GM15510 (cell line): ENCODE results near the gene DHRS3.

Experiments used
- POLR2A ChIP-seq: IDR thresholded peaks from 3 replicates; pipeline ENCODE4 v1.6.1; 2011; ENCODE audit warnings: borderline replicate concordance; ENCODE audit not compliant: insufficient read length; ENCODE audit errors: extremely low read depth

DHRS3 gene

DNA sequence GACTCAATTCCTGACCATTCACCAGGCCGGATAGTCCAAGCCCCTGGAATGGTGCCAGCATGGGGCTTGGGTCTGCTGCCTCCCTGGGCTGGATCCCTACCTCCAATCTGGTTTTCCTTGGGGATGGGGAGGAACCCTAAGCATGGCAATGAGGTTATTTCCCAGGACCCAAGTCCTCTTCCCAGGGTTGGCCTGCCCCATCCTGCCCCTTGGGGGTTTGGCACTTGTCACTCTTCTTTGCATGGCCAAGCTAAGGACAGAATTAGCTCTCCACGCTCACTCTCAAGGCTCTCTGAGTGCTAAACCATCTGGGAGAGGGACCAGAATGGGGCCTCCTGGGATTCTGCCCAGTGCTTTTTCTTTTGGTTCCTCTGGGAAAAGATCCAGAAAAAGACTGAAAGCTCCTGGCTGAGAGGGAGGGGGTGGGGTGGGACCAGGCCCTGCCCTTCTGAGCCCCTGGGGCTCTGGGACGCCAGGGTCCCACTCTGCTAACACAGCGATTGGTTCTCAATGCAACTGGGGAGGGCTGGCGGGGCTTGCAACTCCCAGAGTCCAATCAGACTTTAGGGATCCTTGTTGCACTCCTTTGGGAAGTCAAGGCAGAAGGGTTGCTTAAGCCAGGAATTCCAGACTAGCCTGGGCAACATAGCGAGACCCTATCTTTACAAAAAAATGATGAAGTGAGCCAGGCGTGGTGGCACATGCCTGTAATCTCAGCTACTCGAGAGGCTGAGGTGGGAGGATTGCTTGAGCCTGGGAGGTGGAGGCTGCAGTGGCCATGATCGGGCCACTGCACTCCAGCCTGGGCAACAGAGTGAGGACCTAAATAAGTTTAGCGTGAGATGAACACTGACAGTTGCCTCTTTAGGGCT lies 52.7 kb downstream of the DHRS3 start:
- no peak for TF ChIP-seq POLR2A

DNA sequence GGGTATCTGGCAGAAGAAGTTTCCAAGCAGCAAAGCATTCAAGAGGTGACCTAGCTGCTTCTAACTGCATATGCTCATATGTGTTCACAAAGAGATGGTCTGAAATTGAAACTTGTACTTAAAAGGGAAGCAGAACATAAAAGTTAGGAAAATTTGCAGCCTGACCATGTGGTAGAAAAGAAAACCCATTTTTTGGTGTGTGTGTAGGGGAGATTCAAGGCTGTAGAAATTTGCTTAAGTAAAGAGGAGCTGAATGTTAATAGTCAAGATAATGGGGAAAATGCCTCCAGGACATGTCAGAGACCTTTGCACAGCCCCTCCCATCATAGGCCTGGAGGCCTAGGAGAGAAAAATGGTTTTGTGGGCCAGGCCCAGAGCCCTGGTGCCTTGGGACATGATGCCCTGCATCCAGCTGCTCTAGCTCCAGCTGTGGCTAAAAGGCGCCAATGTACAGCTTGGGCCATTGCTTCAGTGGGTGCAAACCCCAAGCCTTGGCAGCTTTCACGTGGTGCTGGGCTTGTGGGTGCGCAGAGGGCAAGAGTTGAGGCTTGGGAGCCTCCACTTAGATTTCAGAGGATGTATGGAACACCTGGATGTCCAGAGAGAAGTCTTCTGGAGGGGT lies 54.9 kb downstream of the DHRS3 start:
- TF ChIP-seq POLR2A: no peak

DNA sequence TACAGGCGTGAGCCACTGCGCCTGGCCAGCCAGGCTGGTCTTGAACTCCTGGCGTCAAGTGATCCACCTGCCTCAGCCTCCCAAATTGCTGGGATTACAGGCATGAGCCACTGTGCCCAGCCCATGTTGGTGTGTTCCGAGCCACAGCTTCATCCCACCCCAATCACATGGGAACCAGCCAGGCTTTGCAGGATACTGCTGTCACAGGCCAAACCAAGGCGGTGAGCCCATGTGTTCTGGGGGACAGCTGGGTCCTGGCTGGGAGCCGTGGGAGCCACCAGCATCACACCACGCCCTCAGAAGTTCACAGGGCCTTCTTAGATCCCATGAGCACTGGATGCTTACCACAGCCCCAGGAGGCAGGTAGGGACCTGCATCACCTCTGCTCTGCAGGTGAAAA lies 56.9 kb downstream of the DHRS3 start:
- no peak for TF ChIP-seq POLR2A

DNA sequence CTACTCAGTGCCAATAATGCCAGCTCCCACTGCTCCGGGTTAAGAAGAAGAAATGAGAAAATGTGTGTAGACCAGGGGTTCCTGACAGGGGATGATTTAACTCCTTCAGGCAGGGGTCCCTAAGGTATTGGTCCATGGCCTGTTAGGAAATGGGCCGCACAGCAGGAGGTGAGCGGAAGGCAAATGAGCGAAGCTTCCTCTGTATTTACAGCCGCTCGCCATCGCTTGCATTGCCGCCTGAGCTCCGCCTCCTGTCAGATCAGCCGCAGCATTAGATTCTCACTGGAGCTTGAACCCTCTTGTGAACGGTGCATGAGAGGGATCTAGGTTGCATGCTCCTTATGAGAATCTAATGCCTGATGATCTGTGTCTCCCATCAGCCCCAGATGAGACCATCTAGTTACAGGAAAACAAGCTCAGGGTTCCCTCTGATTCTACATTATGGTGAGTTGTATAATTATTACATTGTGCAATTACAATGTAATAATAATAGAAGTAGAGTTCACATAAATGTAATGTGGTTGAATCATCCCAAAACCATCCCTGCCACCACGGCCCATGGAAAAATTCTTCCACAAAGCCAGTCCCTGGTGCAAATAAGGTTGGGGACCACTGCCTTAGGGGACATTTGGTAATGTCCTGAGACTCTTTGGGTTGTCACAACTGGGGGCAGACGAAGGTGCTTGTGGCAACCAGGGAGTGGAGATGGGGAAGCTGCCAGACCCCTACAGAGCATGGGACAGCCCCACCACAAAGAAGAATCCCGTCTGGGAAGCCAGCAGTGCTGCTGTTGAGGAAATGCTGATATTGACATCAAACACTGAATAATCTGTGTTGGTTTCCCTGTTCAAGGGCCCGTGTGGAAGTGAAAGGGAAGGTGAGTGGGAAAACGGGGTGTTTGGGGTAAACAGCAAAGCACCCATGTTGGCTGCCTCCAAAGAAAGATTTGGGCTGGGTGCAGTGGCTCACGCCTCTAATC lies 60.8 kb downstream of the DHRS3 start:
- TF ChIP-seq POLR2A: no peak

DNA sequence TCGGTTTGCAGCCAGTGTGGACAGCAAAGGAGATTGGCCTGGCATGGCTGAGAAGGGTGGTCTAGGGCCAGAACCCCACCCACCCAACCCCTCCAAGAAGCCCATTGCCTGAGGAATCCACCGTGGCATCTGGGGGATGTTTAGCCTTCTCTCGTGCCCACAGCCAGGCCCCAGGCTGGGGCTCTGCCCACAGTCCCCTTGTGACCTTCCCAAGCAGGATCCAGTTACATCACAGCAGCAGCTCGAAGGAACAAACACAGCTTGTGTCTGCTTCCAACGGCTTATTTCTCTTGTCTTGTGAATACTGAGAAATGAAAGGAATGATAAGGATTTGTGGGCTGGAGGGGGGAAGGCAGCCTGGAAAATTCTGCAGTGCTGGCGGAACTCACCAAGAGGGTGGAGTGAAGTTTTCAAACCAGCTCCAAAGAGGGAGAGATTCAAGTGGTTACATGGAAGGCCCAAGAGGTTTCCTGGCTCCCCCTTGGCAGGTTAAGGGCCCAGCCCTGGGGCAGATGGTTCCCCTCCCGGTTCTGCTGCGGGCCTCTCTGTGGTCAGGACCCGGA lies 61.6 kb downstream of the DHRS3 start:
- TF ChIP-seq POLR2A: no peak

DNA sequence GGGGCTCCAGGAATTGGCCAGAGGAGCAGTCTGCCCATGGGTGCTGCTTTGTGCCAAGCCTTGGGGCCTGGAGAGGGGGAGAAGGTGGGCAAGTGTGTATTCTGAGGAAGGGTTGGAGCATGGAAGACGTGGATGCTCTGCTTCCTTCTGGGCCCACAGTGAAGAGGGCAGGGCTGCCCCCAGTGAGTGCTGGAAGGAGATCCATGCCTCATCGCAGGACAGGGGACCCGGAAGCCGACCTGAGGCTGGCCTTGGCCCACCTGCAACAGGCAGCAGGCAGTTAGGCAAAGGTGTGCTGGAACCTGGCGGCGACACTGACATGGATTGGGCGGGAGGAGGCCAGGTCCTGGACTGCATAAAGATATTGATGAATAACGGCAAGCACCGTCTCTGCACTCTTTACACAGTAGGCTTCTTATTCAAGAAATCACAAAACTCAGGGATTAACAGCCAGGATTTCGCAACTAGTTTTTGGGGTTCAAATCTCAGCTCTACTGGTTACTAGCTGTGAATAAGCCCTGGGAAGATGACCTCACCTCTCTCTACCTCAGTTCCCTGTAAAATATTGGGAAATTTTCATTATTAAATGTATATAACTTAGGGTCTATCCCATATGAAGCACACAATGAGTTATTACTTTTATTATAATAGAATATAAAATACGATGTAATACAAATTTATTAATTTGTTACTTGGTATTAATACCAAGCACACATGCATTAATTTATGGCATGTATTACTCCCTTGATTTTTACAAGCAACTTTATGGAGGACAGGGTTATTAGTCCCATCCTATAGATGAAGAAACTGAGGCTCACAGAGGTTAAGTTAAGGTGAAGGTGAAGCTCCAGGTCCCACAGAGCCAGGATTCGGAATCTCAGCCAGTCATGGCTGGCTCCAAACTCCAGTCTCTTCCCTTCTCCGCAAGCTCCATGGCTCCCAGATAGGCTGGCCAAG lies 62.3 kb downstream of the DHRS3 start:
- no peak for TF ChIP-seq POLR2A

DNA sequence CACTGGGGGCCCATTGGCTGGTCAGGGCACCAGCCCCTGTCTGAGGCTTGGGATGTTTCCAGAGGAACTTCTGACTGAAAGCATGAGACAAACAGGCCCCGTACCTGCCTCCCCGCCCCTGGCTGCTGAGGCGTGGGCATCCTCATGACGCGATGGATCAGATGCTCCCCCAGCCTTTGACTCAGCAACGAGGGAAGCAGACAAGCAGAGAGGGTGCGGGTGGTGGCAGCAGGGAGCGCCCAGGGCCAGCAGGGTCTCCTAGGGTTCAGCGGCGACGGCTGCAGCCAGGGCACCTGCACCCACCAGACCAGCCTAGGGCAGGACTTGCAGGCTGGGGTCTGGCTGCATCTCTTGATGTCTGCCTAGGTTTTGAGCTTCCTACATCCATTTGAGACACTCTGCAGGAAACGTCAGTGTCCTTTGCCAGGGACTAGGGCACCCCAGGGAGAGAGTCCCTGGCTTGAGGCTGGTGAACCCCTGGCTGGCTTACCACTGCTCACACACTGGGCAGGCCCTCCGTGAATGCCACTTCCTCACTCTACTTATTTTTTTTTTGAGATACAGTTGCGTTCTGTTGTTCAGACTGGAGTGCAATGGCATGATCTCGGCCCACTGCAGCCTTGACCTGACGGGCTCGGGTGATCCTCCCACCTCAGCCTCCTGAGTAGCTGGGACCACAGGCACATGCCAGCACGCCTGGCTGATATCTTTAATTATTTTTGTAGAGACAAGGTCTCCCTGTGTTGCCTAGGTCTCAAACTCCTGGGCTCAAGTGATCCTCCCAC lies 63.3 kb downstream of the DHRS3 start:
- TF ChIP-seq POLR2A: no peak

DNA sequence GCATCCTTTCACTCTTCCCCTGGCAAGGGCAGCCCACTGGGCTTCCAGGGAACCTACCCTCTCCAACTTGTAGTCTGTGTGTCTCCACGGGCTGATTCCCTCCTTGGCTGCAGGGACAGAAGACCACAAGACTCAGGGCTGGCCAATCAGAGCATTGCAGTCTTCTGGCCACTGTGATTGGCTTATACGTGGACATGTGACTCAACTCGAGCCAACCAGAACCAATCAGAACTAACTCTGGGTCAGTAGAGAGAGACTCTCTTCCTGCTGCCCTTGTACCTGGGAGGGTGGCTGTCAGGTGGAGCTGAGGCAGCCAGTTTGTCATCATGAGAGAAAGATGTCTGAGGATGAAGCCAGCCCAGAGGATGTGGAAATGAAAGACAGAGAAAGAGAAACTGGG lies 64.0 kb downstream of the DHRS3 start:
- TF ChIP-seq POLR2A: no peak

DNA sequence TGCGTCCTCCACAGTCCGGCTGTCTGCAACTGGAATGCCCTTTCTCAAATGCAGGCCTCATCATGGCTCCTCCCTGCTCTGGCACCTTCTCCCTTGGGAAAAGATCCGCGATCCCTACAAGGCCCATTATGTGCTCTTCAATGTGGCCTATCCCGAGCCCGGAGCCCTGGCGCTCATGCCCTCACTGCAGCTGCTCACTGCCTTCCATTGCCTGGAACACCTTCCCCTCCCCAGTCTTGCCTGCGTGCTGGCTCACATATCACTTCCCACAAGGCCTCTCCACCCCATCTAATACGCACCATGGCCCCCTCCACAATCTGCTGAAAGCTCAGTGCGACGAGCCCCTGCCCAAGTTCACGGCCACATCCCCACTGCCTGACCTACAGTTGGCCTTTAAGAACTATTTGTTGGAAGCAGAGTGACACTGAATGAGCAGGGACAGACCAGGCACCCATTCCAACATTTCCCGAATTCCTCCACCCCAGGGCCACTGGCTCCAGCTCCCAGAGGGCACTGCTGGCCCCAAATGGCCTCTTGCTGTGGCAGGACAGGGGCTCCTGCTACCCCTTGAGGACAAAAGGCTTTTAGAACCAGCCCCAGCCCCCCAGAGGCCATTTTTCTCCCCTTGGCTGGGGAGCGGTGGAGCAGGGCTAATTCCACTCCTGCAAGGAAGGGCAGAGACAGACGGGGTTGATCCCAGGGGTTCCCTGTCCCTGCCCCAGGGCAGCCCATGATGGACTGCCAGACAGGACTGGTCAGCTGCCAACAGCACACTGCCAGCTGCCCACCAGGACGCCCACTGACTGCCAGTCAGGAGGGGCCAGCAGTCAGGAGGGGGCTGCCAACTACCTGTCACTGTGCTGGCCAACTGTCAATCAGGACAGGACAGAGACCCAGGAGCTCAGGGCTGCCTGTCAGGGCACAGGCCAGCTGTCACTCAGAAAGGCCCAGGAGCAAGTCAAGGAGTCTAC lies 64.8 kb downstream of the DHRS3 start:
- no peak for TF ChIP-seq POLR2A

DNA sequence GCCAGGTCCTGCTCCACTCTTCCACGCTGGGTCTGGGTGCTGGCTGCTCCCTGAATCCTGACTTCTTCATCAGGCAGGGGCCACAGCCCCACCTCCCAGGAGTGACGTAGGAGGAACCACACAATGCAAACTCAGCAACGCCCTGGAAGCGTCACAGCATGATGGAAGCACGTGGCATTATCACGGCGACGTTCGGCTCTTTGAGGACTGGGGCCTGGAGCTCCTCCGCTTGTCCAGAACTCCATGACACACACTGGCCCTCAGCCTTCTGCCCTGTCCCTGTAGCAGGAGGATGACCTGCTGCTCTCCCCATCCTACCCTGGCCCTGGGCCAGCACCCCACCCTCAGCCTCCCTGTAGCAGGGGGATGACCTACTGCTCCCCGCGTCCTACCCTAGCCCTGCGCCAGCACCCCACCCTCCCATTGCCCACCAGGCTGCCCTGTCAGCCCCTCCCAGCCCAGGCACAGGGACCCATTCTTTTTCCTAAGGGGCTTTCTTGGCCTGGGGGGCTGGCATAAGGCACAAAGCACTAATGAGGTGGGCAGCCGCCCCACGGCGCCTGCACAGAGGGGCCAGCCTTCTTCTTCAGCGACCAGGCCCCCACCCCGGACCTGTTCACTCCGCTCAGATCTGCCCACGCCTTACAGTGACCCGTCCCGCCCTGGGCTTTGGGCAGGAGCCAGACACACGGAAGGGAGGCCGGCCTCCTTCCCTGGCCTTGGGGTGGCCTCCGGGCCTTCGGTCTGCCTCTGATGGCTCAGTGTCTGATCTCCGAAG lies 65.7 kb downstream of the DHRS3 start:
- TF ChIP-seq POLR2A: no peak

DNA sequence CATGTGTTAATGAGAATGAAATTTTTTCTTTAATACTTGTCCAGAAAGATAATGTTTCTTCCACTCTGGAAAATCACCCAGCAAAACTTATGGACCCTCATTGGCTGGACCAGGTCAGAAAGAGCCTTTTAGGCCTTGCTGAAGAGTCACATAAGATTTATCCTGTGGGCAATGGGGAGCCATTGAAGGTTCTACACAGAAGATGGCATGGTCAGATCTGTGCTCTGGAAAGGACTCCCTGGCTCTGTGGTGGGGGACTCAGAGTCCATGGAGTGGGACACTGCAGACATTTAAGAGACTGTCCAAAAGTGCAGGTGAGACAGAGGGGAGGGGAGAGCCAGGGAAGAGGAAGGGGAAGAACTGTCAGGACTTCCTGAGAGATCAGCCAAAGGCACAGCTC lies 66.4 kb downstream of the DHRS3 start:
- TF ChIP-seq POLR2A: no peak
